H1 (cell line): ENCODE measurements around the gene SPINK5. TPM values are rescaled to one million over a fixed set of nuclear protein-coding genes. Genes with fewer than 3 reads are reported as not detected.

Experiments
- CTCF ChIA-PET: fragments of 300-600 bp; sonication (Branson Sonifier 250); formaldehyde crosslinking; loops from one replicate; lab custom pipeline; 2021; ENCODE audit not compliant: partially characterized antibody; lab: Charles Lee
- POLR2A ChIA-PET: fragments of 300-600 bp; sonication (Branson Sonifier 250); formaldehyde crosslinking; loops from one replicate; lab custom pipeline; 2021; ENCODE audit warnings: inconsistent platforms; ENCODE audit not compliant: partially characterized antibody; lab: Charles Lee
- DNase-seq, 2 experiments: peaks; one replicate each; pipeline versions ENCODE4 v3.0.0 to v3.0.0-alpha.2; 2010 to 2022; ENCODE audit warnings: low spot score in 2 of 2, low read depth in 1 of 2, mixed read lengths in 1 of 2
- FAIRE-seq: peaks from 2 replicates; lab custom pipeline; 2011; peaks lifted over from hg19 to GRCh38; lab: Jason Lieb, UNC
- H2AFZ ChIP-seq: 2 replicates; pipeline ENCODE4 v1.8.1; 2012; ENCODE audit warnings: low read length, inconsistent platforms
- H2AK5ac ChIP-seq: 2 replicates; pipeline ENCODE4 v1.6.1; 2013; ENCODE audit warnings: low read depth, low read length
- H2BK120ac ChIP-seq: replicated peaks from 2 replicates; pipeline ENCODE3; 2013; ENCODE audit warnings: low read depth, low read length, inconsistent platforms
- H2BK12ac ChIP-seq: 2 replicates; pipeline ENCODE4 v1.6.1; 2013; ENCODE audit warnings: low read depth, low read length
- H2BK15ac ChIP-seq: 2 replicates; pipeline ENCODE4 v1.6.1; 2013; ENCODE audit warnings: low read length
- H2BK20ac ChIP-seq: 2 replicates; pipeline ENCODE4 v1.6.1; 2013; ENCODE audit warnings: low read length
- H2BK5ac ChIP-seq: 2 replicates; pipeline ENCODE4 v1.6.1; 2013; ENCODE audit warnings: low read depth, low read length
- H3K14ac ChIP-seq: 2 replicates; pipeline ENCODE4 v1.6.1; 2013; ENCODE audit warnings: inconsistent platforms; ENCODE audit not compliant: insufficient read length
- H3K18ac ChIP-seq: 2 replicates; pipeline ENCODE4 v1.6.1; 2013; ENCODE audit warnings: low read length; ENCODE audit errors: extremely low read depth
- H3K23ac ChIP-seq: 2 replicates; pipeline ENCODE4 v1.6.1; 2013; ENCODE audit warnings: inconsistent platforms; ENCODE audit not compliant: insufficient read length
- H3K23me2 ChIP-seq: 2 replicates; pipeline ENCODE4 v1.6.1; 2013; ENCODE audit warnings: low read depth, low read length
- H3K27ac ChIP-seq: 2 replicates; pipeline ENCODE4 v1.6.1; 2011; ENCODE audit warnings: low read depth, low read length, inconsistent platforms
- H3K27me3 ChIP-seq, 4 experiments: replicated peaks in 1 of 4; 1 replicate in 1 of 4; 2 replicates in 3 of 4; pipeline versions ENCODE4 v1.6.1 to v1.8.1; 2011 to 2013; ENCODE audit warnings: low read length in 3 of 4, mild to moderate bottlenecking in 3 of 4, inconsistent platforms in 2 of 4, mixed read lengths in 2 of 4, moderate library complexity in 1 of 4; ENCODE audit not compliant: control insufficient read depth in 3 of 4, insufficient read depth in 3 of 4; ENCODE audit errors: extremely low read depth in 1 of 4
- H3K36me3 ChIP-seq, 4 experiments: 2 replicates each; pipeline versions ENCODE4 v1.6.1 to v1.8.1; 2011 to 2013; ENCODE audit warnings: mild to moderate bottlenecking in 4 of 4, low read length in 3 of 4, moderate library complexity in 2 of 4, control low read depth in 1 of 4, inconsistent platforms in 1 of 4; ENCODE audit not compliant: insufficient read depth in 4 of 4, control insufficient read depth in 2 of 4
- H3K4ac ChIP-seq: replicated peaks from 2 replicates; pipeline ENCODE3; 2013; ENCODE audit warnings: low read length, low read depth, mixed read lengths, inconsistent platforms; ENCODE audit not compliant: insufficient read length
- H3K4me1 ChIP-seq, 4 experiments: replicated peaks in 1 of 4; 1 replicate in 1 of 4; 2 replicates in 3 of 4; pipeline versions ENCODE4 v1.6.1 to v1.8.1; 2011 to 2013; ENCODE audit warnings: low read length in 3 of 4, inconsistent platforms in 2 of 4, mixed read lengths in 1 of 4; ENCODE audit not compliant: insufficient read depth in 4 of 4, control insufficient read depth in 3 of 4
- H3K4me2 ChIP-seq, 2 experiments: 2 replicates each; pipeline versions ENCODE4 v1.6.1 to v1.8.1; 2011 to 2013; ENCODE audit warnings: low read depth in 2 of 2, low read length in 2 of 2, control low read depth in 1 of 2, inconsistent platforms in 1 of 2, mild to moderate bottlenecking in 1 of 2; ENCODE audit not compliant: insufficient read depth in 1 of 2
- H3K4me3 ChIP-seq, 4 experiments: fragments of 200-600, 300-600 bp in 1 of 4; sonication (generic), shearing (Covaris generic), sonication (Bioruptor Twin) in 1 of 4; 2 replicates each; pipeline versions ENCODE4 v1.5.1 to v1.8.1; 2011 to 2016; ENCODE audit warnings: low read length in 4 of 4, low read depth in 3 of 4, control low read depth in 2 of 4, inconsistent platforms in 2 of 4, mild to moderate bottlenecking in 2 of 4, mixed read lengths in 1 of 4, moderate library complexity in 1 of 4; ENCODE audit not compliant: insufficient read depth in 2 of 4; ENCODE audit errors: extremely low read depth in 1 of 4
- H3K56ac ChIP-seq: replicated peaks from 2 replicates; pipeline ENCODE3; 2013; ENCODE audit warnings: low read depth, mild to moderate bottlenecking, mixed read lengths, low read length, inconsistent platforms; ENCODE audit not compliant: insufficient read length
- H3K79me1 ChIP-seq: 2 replicates; pipeline ENCODE4 v1.6.1; 2013; ENCODE audit warnings: low read depth, low read length, control low read depth
- H3K79me2 ChIP-seq, 2 experiments: 2 replicates each; pipeline versions ENCODE4 v1.6.1 to v1.8.1; 2012 to 2013; ENCODE audit warnings: low read length in 2 of 2, mild to moderate bottlenecking in 2 of 2, inconsistent platforms in 1 of 2; ENCODE audit not compliant: insufficient read depth in 2 of 2, control insufficient read depth in 1 of 2
- H3K9ac ChIP-seq, 4 experiments: replicated peaks in 1 of 4; 1 replicate in 1 of 4; 2 replicates in 3 of 4; pipeline versions ENCODE4 v1.6.1 to v1.8.1; 2011 to 2013; ENCODE audit warnings: low read depth in 3 of 4, low read length in 3 of 4, control low read depth in 2 of 4, mild to moderate bottlenecking in 2 of 4, moderate library complexity in 2 of 4, inconsistent platforms in 1 of 4; ENCODE audit errors: extremely low read depth in 1 of 4
- H3K9me3 ChIP-seq, 2 experiments: 2 replicates each; pipeline versions ENCODE4 v1.6.1 to v1.8.1; 2012 to 2013; ENCODE audit warnings: mild to moderate bottlenecking in 2 of 2, moderate library complexity in 2 of 2, control low read depth in 1 of 2, inconsistent platforms in 1 of 2, low read depth in 1 of 2, low read length in 1 of 2, mixed read lengths in 1 of 2; ENCODE audit not compliant: insufficient read depth in 2 of 2
- H4K20me1 ChIP-seq, 2 experiments: replicated peaks in 1 of 2; 2 replicates each; pipeline versions ENCODE3 to v1.8.1; 2011 to 2013; ENCODE audit warnings: inconsistent platforms in 2 of 2, low read length in 2 of 2, mild to moderate bottlenecking in 1 of 2; ENCODE audit not compliant: insufficient read depth in 2 of 2, control insufficient read depth in 1 of 2
- H4K5ac ChIP-seq: 2 replicates; pipeline ENCODE4 v1.6.1; 2013; ENCODE audit warnings: low read length, low read depth, mixed read lengths, inconsistent platforms; ENCODE audit not compliant: insufficient read length
- H4K8ac ChIP-seq: 2 replicates; pipeline ENCODE4 v1.8.0; 2013; ENCODE audit warnings: mild to moderate bottlenecking, moderate library complexity, low read length, inconsistent platforms; ENCODE audit not compliant: insufficient read depth; ENCODE audit errors: extremely low read depth
- H4K91ac ChIP-seq: replicated peaks from 2 replicates; pipeline ENCODE3; 2013; ENCODE audit warnings: low read length, mixed read lengths, inconsistent platforms; ENCODE audit not compliant: insufficient read length
- BRCA1 ChIP-seq: IDR thresholded peaks from 2 replicates; pipeline ENCODE4 v1.6.1; 2012; ENCODE audit warnings: low read depth, low read length, improper control_type of control experiment
- GABPA ChIP-seq: IDR thresholded peaks from 2 replicates; pipeline ENCODE4 v1.6.1; 2011; ENCODE audit warnings: mild to moderate bottlenecking, low read length, moderate library complexity, borderline replicate concordance; ENCODE audit not compliant: insufficient read depth
- HDAC2 ChIP-seq, 2 experiments: fragments of 300-600 bp in 1 of 2; sonication (generic) in 1 of 2; IDR thresholded peaks; 2 replicates each; pipeline ENCODE4 v1.6.1; 2011 to 2012; ENCODE audit warnings: low read depth in 2 of 2, low read length in 2 of 2, mild to moderate bottlenecking in 2 of 2, moderate library complexity in 2 of 2, borderline replicate concordance in 1 of 2, inconsistent platforms in 1 of 2
- HDAC6 ChIP-seq: IDR thresholded peaks from one replicate; pipeline ENCODE4 v1.7.1; 2012; ENCODE audit warnings: low read depth, mild to moderate bottlenecking, inconsistent platforms, low read length, moderate library complexity
- JUN ChIP-seq: IDR thresholded peaks from 2 replicates; pipeline ENCODE4 v1.6.1; 2011; ENCODE audit warnings: low read depth, mild to moderate bottlenecking, improper control_type of control experiment, low read length
- POLR2AphosphoS5 ChIP-seq: IDR thresholded peaks from 2 replicates; pipeline ENCODE4 v1.6.1; 2011; ENCODE audit warnings: low read depth, low read length
- POU5F1 ChIP-seq: IDR thresholded peaks from 2 replicates; pipeline ENCODE4 v1.6.1; 2011; ENCODE audit warnings: low read depth, mild to moderate bottlenecking, low read length, moderate library complexity
- SP4 ChIP-seq: IDR thresholded peaks from 2 replicates; pipeline ENCODE4 v1.6.1; 2012; ENCODE audit warnings: low read length, inconsistent platforms
- TBP ChIP-seq: IDR thresholded peaks from 2 replicates; pipeline ENCODE4 v1.6.1; 2011; ENCODE audit warnings: low read depth, low read length, improper control_type of control experiment
- WGBS, 2 experiments: shearing (Covaris generic) in 1 of 2; methylation state at CpG; one replicate each; pipeline versions ENCODE4 v1.1.6 to v1.1.7; 2013 to 2015; ENCODE audit warnings: low lambda C conversion rate in 2 of 2, mixed read lengths in 2 of 2, inconsistent platforms in 1 of 2, low coverage in 1 of 2, missing lambda C conversion rate in 1 of 2; ENCODE audit not compliant: insufficient replicate concordance in 2 of 2, insufficient coverage in 1 of 2, insufficient read length in 1 of 2; ENCODE audit errors: extremely low coverage in 1 of 2, missing lambda C conversion rate in 1 of 2; 5-methylcytosine and 5-hydroxymethylcytosine counted together
- polyA plus RNA-seq, 7 experiments: library from polyadenylated mRNA; depleted of rRNA in 3 of 7; stranded (reverse) in 5 of 7; unstranded in 2 of 7; fragments of >200 nt in 5 of 7; fragments of 200-250 nt in 2 of 7; gene quantifications; 1 replicate in 5 of 7; 2 replicates in 1 of 7; 4 replicates in 1 of 7; pipeline versions ENCODE4 v1.2.1 to v1.2.3, GENCODE V29; 2011 to 2013; ENCODE audit warnings: missing spikeins in 2 of 7, mixed read lengths in 2 of 7
- total RNA-seq: library from RNA; stranded (reverse); fragmentation: NEBNext Ultra II Directional; extraction: Animal tissue kit (Norgen Biotek cat#: 25700); gene quantifications from 2 replicates; pipeline ENCODE4 v1.2.1, GENCODE V29; 2021
- TF ChIP-seq, protein P1 (sequence below): IDR thresholded peaks from 2 replicates; pipeline ENCODE4 v1.6.1; 2012; ENCODE audit warnings: inconsistent platforms
- TF ChIP-seq, protein P2 (sequence below), 3 experiments: IDR thresholded peaks; 1 replicate in 2 of 3; 2 replicates in 1 of 3; pipeline versions ENCODE4 v1.5.1 to v1.6.1; 2011; ENCODE audit warnings: low read length in 3 of 3, mild to moderate bottlenecking in 3 of 3, inconsistent platforms in 2 of 3, low read depth in 1 of 3, moderate library complexity in 1 of 3; ENCODE audit not compliant: insufficient read depth in 1 of 3; ENCODE audit errors: control extremely low read depth in 1 of 3

SPINK5 gene
- total and polyA plus RNA-seq, 2 of the 8 experiments (the other 6 are each of a cell fraction or from before 2014, with no cell fraction given): 1.4 to 2.2 TPM

DNA sequence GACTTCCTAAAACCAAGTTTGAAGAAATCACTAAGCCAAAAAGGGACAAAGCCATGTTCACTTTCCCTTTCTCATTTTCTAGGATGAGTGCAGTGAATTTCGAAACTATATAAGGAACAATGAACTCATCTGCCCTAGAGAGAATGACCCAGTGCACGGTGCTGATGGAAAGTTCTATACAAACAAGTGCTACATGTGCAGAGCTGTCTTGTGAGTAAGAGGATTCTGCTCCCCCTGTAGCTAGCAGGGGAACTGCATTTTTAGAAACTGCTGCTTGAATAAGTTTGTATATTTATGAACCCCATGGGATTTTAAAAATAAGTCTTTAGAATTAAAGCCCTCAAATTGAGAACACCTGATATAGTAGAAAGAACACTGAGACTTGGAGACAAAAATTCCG, 61.9 kb downstream of the SPINK5 start:
- no peak overlapping the region for H2BK20ac ChIP-seq
- no peak overlapping the region for H4K5ac ChIP-seq
- no peaks in the 10 kb centered on the region for H4K20me1 ChIP-seq
- H4K91ac ChIP-seq: no peak overlapping the region
- H3K18ac ChIP-seq: no peak overlapping the region
- H3K4me3 ChIP-seq: no peak overlapping the region
- no peaks in the 10 kb centered on the region for H3K79me2 ChIP-seq
- no peak overlapping the region for H3K56ac ChIP-seq
- H3K27me3 ChIP-seq: no peaks in the 10 kb centered on the region
- no peak overlapping the region for H2BK5ac ChIP-seq
- no peak overlapping the region for H2AFZ ChIP-seq
- no peak overlapping the region for H4K8ac ChIP-seq
- peak; percentile 48 for FAIRE-seq
- no peak overlapping the region for H3K23ac ChIP-seq
- H3K9ac ChIP-seq: no peak overlapping the region
- H2BK120ac ChIP-seq: no peak overlapping the region
- no peak overlapping the region for H2BK15ac ChIP-seq
- no peak overlapping the region for H2BK12ac ChIP-seq
- POLR2A ChIA-PET: no interaction called here
- H3K23me2 ChIP-seq: no peaks in the 10 kb centered on the region
- no peak for DNase-seq
- H3K79me1 ChIP-seq: no peaks in the 10 kb centered on the region
- H3K36me3 ChIP-seq: peaks cover 0 to 12% (median under 1%) of the 10 kb centered on the region in 4 experiments; a peak in 1 of 8 replicates
- H3K4me1 ChIP-seq: no peaks in the 10 kb centered on the region
- no peak overlapping the region for H2AK5ac ChIP-seq
- H3K9me3 ChIP-seq: no peaks in the 10 kb centered on the region
- CTCF ChIA-PET: interaction anchor here (0.5 to 3.5 kb wide), 9 partner anchors 11 to 605 kb away, joined by 3 to 19 read pairs (median 5); no protein-coding TSS in a partner anchor
- WGBS, 2 experiments: 92% methylated on average over 3 of the region's 3 CpGs; no CpG with 5 or more reads in 1 of the 2 experiments
- no peak overlapping the region for H3K14ac ChIP-seq
- H3K4me2 ChIP-seq: no peak overlapping the region
- no peak overlapping the region for H3K27ac ChIP-seq
- H3K4ac ChIP-seq: no peak overlapping the region
- no peak for TF ChIP-seq POU5F1
- TF ChIP-seq JUN: no peak
- TF ChIP-seq, protein P1, sequence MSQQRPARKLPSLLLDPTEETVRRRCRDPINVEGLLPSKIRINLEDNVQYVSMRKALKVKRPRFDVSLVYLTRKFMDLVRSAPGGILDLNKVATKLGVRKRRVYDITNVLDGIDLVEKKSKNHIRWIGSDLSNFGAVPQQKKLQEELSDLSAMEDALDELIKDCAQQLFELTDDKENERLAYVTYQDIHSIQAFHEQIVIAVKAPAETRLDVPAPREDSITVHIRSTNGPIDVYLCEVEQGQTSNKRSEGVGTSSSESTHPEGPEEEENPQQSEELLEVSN: no peak
- no peak for TF ChIP-seq GABPA
- TF ChIP-seq, protein P2, sequence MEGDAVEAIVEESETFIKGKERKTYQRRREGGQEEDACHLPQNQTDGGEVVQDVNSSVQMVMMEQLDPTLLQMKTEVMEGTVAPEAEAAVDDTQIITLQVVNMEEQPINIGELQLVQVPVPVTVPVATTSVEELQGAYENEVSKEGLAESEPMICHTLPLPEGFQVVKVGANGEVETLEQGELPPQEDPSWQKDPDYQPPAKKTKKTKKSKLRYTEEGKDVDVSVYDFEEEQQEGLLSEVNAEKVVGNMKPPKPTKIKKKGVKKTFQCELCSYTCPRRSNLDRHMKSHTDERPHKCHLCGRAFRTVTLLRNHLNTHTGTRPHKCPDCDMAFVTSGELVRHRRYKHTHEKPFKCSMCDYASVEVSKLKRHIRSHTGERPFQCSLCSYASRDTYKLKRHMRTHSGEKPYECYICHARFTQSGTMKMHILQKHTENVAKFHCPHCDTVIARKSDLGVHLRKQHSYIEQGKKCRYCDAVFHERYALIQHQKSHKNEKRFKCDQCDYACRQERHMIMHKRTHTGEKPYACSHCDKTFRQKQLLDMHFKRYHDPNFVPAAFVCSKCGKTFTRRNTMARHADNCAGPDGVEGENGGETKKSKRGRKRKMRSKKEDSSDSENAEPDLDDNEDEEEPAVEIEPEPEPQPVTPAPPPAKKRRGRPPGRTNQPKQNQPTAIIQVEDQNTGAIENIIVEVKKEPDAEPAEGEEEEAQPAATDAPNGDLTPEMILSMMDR (IDR thresholded peaks at IDR 0.05; ENCODE audit: control extremely low read depth in 1 of 3, insufficient read depth in 1 of 3, low read depth in 1 of 3, low read length in 3 of 3): peak in 1 of 3 experiments; percentile 28; a peak in 1 of 4 replicates
- no peak for TF ChIP-seq HDAC2 (IDR thresholded peaks at IDR 0.05; ENCODE audit: borderline replicate concordance in 1 of 2, low read depth in 2 of 2, low read length in 2 of 2)
- TF ChIP-seq HDAC6: no peak
- TF ChIP-seq TBP: no peak
- TF ChIP-seq BRCA1: no peak
- no peak for TF ChIP-seq POLR2AphosphoS5
- TF ChIP-seq SP4: no peak
